ENCODE measurements around the gene NTF3.

- TF ChIP-seq EZH2 (IDR thresholded peaks at IDR 0.05; ENCODE audit: insufficient read depth, low read length), result no peak
- TF ChIP-seq CTCF (IDR thresholded peaks at IDR 0.05; ENCODE audit: insufficient read depth, low read depth, low read length), result no peak
These were observed 27.3 kb downstream of the NTF3 start for GRCh38 chr12:5459051-5459782.

All from astrocyte (in vitro differentiated cells and primary cell).